ENCODE results near the gene STARD10. TPM values are rescaled to one million over a fixed set of nuclear protein-coding genes. Genes with fewer than 3 reads are reported as not detected.

The STARD10 gene
- total and polyA plus RNA-seq, 9 of the 15 experiments (the other 6 are each of a cell fraction or from before 2014, with no cell fraction given), result 0.15 to 52.9 (median 32.3) TPM

DNA sequence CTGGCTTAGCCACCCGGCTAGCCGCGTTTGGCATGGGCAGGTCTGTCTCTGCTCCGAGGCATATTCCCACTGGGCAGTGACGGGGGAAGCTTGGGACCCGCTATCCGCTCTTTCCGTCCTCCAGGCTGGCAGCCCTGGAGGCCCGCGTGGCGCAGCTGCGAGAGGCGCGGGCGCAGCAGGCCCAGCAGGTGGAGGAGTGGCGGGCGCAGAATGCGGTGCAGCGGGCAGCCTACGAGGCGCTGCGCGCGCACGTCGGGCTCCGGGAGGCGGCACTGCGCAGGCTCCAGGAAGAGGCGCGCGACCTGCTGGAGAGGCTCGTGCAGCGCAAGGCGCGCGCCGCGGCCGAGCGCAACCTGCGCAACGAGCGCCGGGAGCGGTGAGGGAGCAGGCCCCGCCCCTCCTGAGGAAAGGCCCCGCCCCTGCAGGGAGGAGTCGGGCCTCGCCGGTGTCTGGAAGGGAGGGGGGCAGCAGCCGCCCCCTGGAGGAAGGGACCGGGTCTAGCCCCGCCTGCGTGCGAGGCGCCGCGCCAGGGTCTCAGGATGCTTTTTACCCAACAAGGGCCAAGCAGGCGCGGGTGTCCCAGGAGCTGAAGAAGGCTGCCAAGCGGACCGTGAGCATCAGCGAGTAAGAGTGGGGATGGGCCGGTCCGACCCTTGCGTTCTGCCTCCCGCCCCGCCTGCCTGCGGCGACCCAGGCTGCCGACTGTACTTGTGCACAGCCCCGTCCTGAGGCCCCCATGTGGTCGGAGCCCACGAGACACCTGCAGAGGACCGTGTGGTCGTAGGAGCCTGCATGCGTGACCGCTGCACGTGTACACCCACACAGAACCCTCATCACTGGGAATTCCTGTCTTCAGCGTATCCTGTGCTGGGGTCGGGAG lies 28.3 kb upstream of the STARD10 start (continued):
- peak; percentile 57 for TF ChIP-seq MYC (IDR thresholded peaks at IDR 0.05; ENCODE audit: low read depth, low read length)
- no peak for TF ChIP-seq MYC (CRISPR knock-in tag; IDR thresholded peaks at IDR 0.05; ENCODE audit: borderline replicate concordance, low read depth)
- peak; percentile 90 for TF ChIP-seq ZFX (CRISPR knock-in tag; IDR thresholded peaks at IDR 0.05)
- no peak for TF ChIP-seq SAP30 (IDR thresholded peaks at IDR 0.05; ENCODE audit: borderline replicate concordance, insufficient read depth, low read depth, low read length, poor library complexity, severe bottlenecking)
- TF ChIP-seq NRF1 (conservative IDR thresholded peaks at IDR 0.05 in 1 of 2, IDR thresholded peaks at IDR 0.05 in 1 of 2), result peak; percentile 95 to 96
- no peak for TF ChIP-seq ZHX1 (conservative IDR thresholded peaks at IDR 0.05; ENCODE audit: low read length)
- no peak for TF ChIP-seq ZNF583 (CRISPR knock-in tag; IDR thresholded peaks at IDR 0.05)
- TF ChIP-seq GTF2A2 (tag; IDR thresholded peaks at IDR 0.05), result no peak
- no peak for TF ChIP-seq TCFL5 (CRISPR knock-in tag; conservative IDR thresholded peaks at IDR 0.05)
- no peak for TF ChIP-seq MLX (CRISPR knock-in tag; conservative IDR thresholded peaks at IDR 0.05)
- no peak for TF ChIP-seq ELK1 (CRISPR knock-in tag; IDR thresholded peaks at IDR 0.05)
- TF ChIP-seq POLR2AphosphoS5 (IDR thresholded peaks at IDR 0.05; ENCODE audit: control insufficient read depth, insufficient read depth, low read depth, low read length), result 0 out of 2 replicates have a peak, but pooled peaks have one; percentile 39
- TF ChIP-seq, protein P1, sequence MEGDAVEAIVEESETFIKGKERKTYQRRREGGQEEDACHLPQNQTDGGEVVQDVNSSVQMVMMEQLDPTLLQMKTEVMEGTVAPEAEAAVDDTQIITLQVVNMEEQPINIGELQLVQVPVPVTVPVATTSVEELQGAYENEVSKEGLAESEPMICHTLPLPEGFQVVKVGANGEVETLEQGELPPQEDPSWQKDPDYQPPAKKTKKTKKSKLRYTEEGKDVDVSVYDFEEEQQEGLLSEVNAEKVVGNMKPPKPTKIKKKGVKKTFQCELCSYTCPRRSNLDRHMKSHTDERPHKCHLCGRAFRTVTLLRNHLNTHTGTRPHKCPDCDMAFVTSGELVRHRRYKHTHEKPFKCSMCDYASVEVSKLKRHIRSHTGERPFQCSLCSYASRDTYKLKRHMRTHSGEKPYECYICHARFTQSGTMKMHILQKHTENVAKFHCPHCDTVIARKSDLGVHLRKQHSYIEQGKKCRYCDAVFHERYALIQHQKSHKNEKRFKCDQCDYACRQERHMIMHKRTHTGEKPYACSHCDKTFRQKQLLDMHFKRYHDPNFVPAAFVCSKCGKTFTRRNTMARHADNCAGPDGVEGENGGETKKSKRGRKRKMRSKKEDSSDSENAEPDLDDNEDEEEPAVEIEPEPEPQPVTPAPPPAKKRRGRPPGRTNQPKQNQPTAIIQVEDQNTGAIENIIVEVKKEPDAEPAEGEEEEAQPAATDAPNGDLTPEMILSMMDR (IDR thresholded peaks at IDR 0.05 in 2 of 3, conservative IDR thresholded peaks at IDR 0.05 in 1 of 3; ENCODE audit: insufficient read depth in 2 of 3, low read depth in 1 of 3, low read length in 3 of 3), result peak; percentile 13 to 40 (median 18); a peak in 2 of 6 replicates
- peak; percentile 68; the same call in 1 of the 2 replicates for TF ChIP-seq CBFB (CRISPR knock-in tag; IDR thresholded peaks at IDR 0.05)
- no peak for TF ChIP-seq PYGO2 (tag; IDR thresholded peaks at IDR 0.05)
- no peak for TF ChIP-seq ZNF584 (CRISPR knock-in tag; IDR thresholded peaks at IDR 0.05; ENCODE audit: low read depth)
- TF ChIP-seq TEAD1 (CRISPR knock-in tag; IDR thresholded peaks at IDR 0.05), result peak in 1 of 2 experiments; percentile 67; a peak in 2 of 4 replicates
- no peak for TF ChIP-seq ZNF77 (CRISPR knock-in tag; IDR thresholded peaks at IDR 0.05)
- TF ChIP-seq MYNN (IDR thresholded peaks at IDR 0.05), result peak; percentile 6; the same call in 1 of the 2 replicates
- TF ChIP-seq MYNN (CRISPR knock-in tag; IDR thresholded peaks at IDR 0.05), result no peak
- TF ChIP-seq MTA1 (IDR thresholded peaks at IDR 0.05; ENCODE audit: borderline replicate concordance), result no peak

All from K562 (cell line).